Peyer's patch (tissue), 4 donors: Measurements from ENCODE around the gene WRAP73.

Experiments used
- CTCF ChIP-seq, 6 experiments: fragments of 450-650 bp in 4 of 6; fragments of 200-600 bp in 2 of 6; sonication (generic) in 1 of 6; IDR thresholded peaks; one replicate each; pipeline ENCODE4 v1.5.1; 2017 to 2019; ENCODE audit warnings: antibody characterized with exemption in 6 of 6, mild to moderate bottlenecking in 3 of 6, moderate library complexity in 1 of 6
- POLR2A ChIP-seq, 2 donors: fragments of 450-650 bp; IDR thresholded peaks; one replicate each; pipeline ENCODE4 v1.5.1; 2017; ENCODE audit warnings: antibody characterized with exemption in 2 of 2, mild to moderate bottlenecking in 2 of 2, moderate library complexity in 2 of 2

GRCh38 chr1:3680488-3681230 lies 30.8 kb upstream of the WRAP73 start:
- TF ChIP-seq CTCF (IDR thresholded peaks at IDR 0.05) (no peak), POLR2A (IDR thresholded peaks at IDR 0.05) (no peak)
